Measurements from ENCODE around the gene GXYLT2.

DNA sequence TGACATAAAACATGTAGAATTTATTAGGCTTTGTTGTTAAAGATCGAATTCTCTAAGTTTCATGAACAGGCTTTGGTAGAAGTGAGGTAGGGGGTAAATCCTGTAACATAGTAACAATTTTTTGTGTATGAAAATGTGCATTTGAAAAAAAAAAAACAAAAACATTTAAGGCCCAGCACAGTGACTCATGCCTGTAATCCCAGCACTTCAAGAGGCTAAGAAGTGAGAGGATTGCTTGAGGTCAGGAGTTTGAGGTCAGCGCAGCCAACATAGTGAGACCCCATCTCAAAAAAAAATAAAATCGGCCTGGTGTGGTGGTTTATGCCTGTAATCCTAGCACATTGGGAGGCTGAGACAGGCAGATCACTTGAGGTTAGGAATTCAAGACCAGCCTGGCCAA is 81.9 kb downstream of the GXYLT2 start:
- TF ChIP-seq, protein P1, sequence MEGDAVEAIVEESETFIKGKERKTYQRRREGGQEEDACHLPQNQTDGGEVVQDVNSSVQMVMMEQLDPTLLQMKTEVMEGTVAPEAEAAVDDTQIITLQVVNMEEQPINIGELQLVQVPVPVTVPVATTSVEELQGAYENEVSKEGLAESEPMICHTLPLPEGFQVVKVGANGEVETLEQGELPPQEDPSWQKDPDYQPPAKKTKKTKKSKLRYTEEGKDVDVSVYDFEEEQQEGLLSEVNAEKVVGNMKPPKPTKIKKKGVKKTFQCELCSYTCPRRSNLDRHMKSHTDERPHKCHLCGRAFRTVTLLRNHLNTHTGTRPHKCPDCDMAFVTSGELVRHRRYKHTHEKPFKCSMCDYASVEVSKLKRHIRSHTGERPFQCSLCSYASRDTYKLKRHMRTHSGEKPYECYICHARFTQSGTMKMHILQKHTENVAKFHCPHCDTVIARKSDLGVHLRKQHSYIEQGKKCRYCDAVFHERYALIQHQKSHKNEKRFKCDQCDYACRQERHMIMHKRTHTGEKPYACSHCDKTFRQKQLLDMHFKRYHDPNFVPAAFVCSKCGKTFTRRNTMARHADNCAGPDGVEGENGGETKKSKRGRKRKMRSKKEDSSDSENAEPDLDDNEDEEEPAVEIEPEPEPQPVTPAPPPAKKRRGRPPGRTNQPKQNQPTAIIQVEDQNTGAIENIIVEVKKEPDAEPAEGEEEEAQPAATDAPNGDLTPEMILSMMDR (IDR thresholded peaks at IDR 0.05): no peak
- TF ChIP-seq POLR2A (IDR thresholded peaks at IDR 0.05): no peak

Data from lower leg skin (tissue), 3 donors.